GM10266 (cell line): ENCODE measurements around the gene AP3B2.

Experiments
- DNase-seq: peaks from one replicate; pipeline ENCODE4 v3.0.0; 2012; ENCODE audit errors: extremely low spot score
- CTCF ChIP-seq: IDR thresholded peaks from 2 replicates; pipeline ENCODE4 v1.5.1; 2012; ENCODE audit warnings: mild to moderate bottlenecking, low read depth; ENCODE audit not compliant: control insufficient read depth, insufficient read depth; ENCODE audit errors: missing control alignments

AP3B2 gene

GRCh38 chr15:82742134-82742533 lies 32.5 kb upstream of the AP3B2 start:
- DNase-seq: no peak
- no peak for TF ChIP-seq CTCF

GRCh38 chr15:82739086-82739485 lies 29.4 kb upstream of the AP3B2 start:
- TF ChIP-seq CTCF: no peak
- no peak for DNase-seq

GRCh38 chr15:82737975-82738374 lies 28.3 kb upstream of the AP3B2 start:
- no peak for DNase-seq
- no peak for TF ChIP-seq CTCF

- no peak for TF ChIP-seq CTCF
- DNase-seq: no peak
These were observed 21.9 kb upstream of the AP3B2 start for GRCh38 chr15:82731527-82731926.

- no peak for TF ChIP-seq CTCF
- DNase-seq: no peak
These were observed 20.4 kb upstream of the AP3B2 start for GRCh38 chr15:82730022-82730530.

- DNase-seq: no peak
- TF ChIP-seq CTCF: no peak
These were observed 17.1 kb upstream of the AP3B2 start for GRCh38 chr15:82726816-82727215.

- TF ChIP-seq CTCF: no peak
- DNase-seq: no peak
These were observed 5.3 kb upstream of the AP3B2 start for GRCh38 chr15:82715003-82715402.
